Dedifferentiated amniotic fluid mesenchymal stem cell (primary cell): ENCODE data around the gene PPP4C.
"Not testable (repeated sequence)": the region's sequence is repeated elsewhere in the genome, so short reads cannot be mapped to it uniquely, and the experiment has no call there.

Experiments used
- DNase-seq: peaks from one replicate; pipeline ENCODE4 v3.0.0-alpha.2; 2016; ENCODE audit errors: extremely low spot score

The PPP4C gene

GRCh38 chr16:30075503-30076275 is at the start of gene PPP4C:
Gene PPP4C, plus strand, starts transcription at chr16:30075994. Its CDS starts 384 bp downstream, at chr16:30076378.
- peak; percentile 86 for DNase-seq

- no peak for DNase-seq
Measured at GRCh38 chr16:30026449-30026848, 49.3 kb upstream of the PPP4C start.

- no peak for DNase-seq
Measured at GRCh38 chr16:30027588-30028437, 48.0 kb upstream of the PPP4C start.

- no peak for DNase-seq
Measured at GRCh38 chr16:30028438-30029076, 47.2 kb upstream of the PPP4C start.

- no peak for DNase-seq
Measured at GRCh38 chr16:30030011-30030685, 45.6 kb upstream of the PPP4C start.

- DNase-seq = no peak
Measured at GRCh38 chr16:30030841-30031413, 44.9 kb upstream of the PPP4C start, which contains the start of gene TLCD3B. Gene TLCD3B, minus strand, starts transcription at chr16:30031271. Its CDS starts 744 bp downstream, at chr16:30030527.

GRCh38 chr16:30031477-30031918 is 44.3 kb upstream of the PPP4C start:
- no peak for DNase-seq

- peak; percentile 59 for DNase-seq
Measured at GRCh38 chr16:30032083-30032819, 43.5 kb upstream of the PPP4C start.

- no peak for DNase-seq
Measured at GRCh38 chr16:30033270-30033669, 42.5 kb upstream of the PPP4C start.

GRCh38 chr16:30040221-30040620 is 35.6 kb upstream of the PPP4C start:
- DNase-seq = no peak

GRCh38 chr16:30040690-30041089 is 35.1 kb upstream of the PPP4C start:
- not testable (repeated sequence) for DNase-seq

GRCh38 chr16:30041841-30042240 is 34.0 kb upstream of the PPP4C start:
- DNase-seq = peak; percentile 31

GRCh38 chr16:30046178-30046577 is 29.6 kb upstream of the PPP4C start:
- no peak for DNase-seq

- no peak for DNase-seq
Measured at GRCh38 chr16:30046588-30046987, 29.2 kb upstream of the PPP4C start.

- DNase-seq = no peak
Measured at GRCh38 chr16:30049871-30050270, 25.9 kb upstream of the PPP4C start.

- no peak for DNase-seq
Measured at GRCh38 chr16:30051518-30051917, 24.3 kb upstream of the PPP4C start.

GRCh38 chr16:30052671-30053372 is 23.0 kb upstream of the PPP4C start:
- DNase-seq = peak; percentile 77

- DNase-seq = peak; percentile 42
Measured at GRCh38 chr16:30053376-30054015, 22.3 kb upstream of the PPP4C start.

GRCh38 chr16:30054451-30054850 is 21.3 kb upstream of the PPP4C start:
- no peak for DNase-seq
